Adrenal gland (tissue), 12 donors: ENCODE data around the gene SLC8B1. TPM values are rescaled to one million over a fixed set of nuclear protein-coding genes. Genes with fewer than 3 reads are reported as not detected.
"Not testable (repeated sequence)": the region's sequence is repeated elsewhere in the genome, so short reads cannot be mapped to it uniquely, and the experiment has no call there.

Source experiments
- DNase-seq, 7 donors: peaks; one replicate each; pipeline ENCODE4 v3.0.0-alpha.2; 2019 to 2020
- H3K27ac ChIP-seq, 5 donors: fragments of 200-600 bp; sonication (generic) in 4 of 5; 1 replicate in 3 of 5; 2 replicates in 2 of 5; pipeline versions ENCODE4 v1.5.1 to v1.8.0; 2016 to 2020; ENCODE audit warnings: mild to moderate bottlenecking in 1 of 5
- H3K27me3 ChIP-seq: fragments of 200-600 bp; 2 replicates; pipeline ENCODE4 v1.8.0; 2021
- H3K36me3 ChIP-seq, 2 donors: fragments of 200-600 bp; replicated peaks in 1 of 2; 1 replicate in 1 of 2; 2 replicates in 1 of 2; pipeline versions ENCODE4 v1.5.1 to v1.8.0; 2018 to 2022
- H3K4me1 ChIP-seq, 2 donors: fragments of 200-600 bp; replicated peaks in 1 of 2; 1 replicate in 1 of 2; 2 replicates in 1 of 2; pipeline versions ENCODE4 v1.5.1 to v1.8.0; 2018 to 2021
- H3K4me3 ChIP-seq, 4 donors: fragments of 200-600 bp; sonication (generic) in 3 of 4; one replicate each; pipeline ENCODE4 v1.5.1; 2016 to 2018
- H3K9me3 ChIP-seq, 3 donors: fragments of 200-600 bp; sonication (generic) in 1 of 3; replicated peaks in 1 of 3; 1 replicate in 2 of 3; 2 replicates in 1 of 3; pipeline versions ENCODE4 v1.5.1 to v1.8.0; 2016 to 2021
- CTCF ChIP-seq, 6 experiments: fragments of 450-650 bp in 4 of 6; fragments of 200-600 bp in 2 of 6; sonication (generic) in 1 of 6; IDR thresholded peaks; 1 replicate in 5 of 6; 2 replicates in 1 of 6; pipeline versions ENCODE4 v1.5.1 to v1.8.0; 2016 to 2021; ENCODE audit warnings: antibody characterized with exemption in 6 of 6, mild to moderate bottlenecking in 2 of 6, moderate library complexity in 1 of 6
- POLR2A ChIP-seq, 2 donors: fragments of 450-650 bp; IDR thresholded peaks; one replicate each; pipeline ENCODE4 v1.6.1; 2017; ENCODE audit warnings: antibody characterized with exemption in 2 of 2, mild to moderate bottlenecking in 2 of 2, moderate library complexity in 1 of 2
- WGBS, 4 donors: extraction: QIAGEN DNeasy Blood & Tissue Kit in 2 of 4; methylation state at CpG; one replicate each; pipeline versions ENCODE4 v1.1.5 to v1.1.7; 2013 to 2017; 5-methylcytosine and 5-hydroxymethylcytosine counted together
- intact Hi-C, 2 donors: fragments of 100-400 bp; cut with DNase I; formaldehyde crosslinking; loops; one replicate each; pipeline versions ENCODE4 v1.14.1 to v1.15.0; 2022 to 2023
- polyA plus RNA-seq, 3 donors: library from polyadenylated mRNA; stranded (reverse); fragments of 200-250 nt in 2 of 3; fragments of 350-450 nt in 1 of 3; fragmentation: Illumina TruSeq in 1 of 3; extraction: RNeasy Lipid Tissue Mini Kit (QIAGEN cat#74804) in 1 of 3; gene quantifications; one replicate each; pipeline ENCODE4 v1.2.3, GENCODE V29; 2013 to 2014
- total RNA-seq, 9 donors: library from RNA; depleted of rRNA in 4 of 9; stranded (reverse); fragments of >200 nt in 4 of 9; fragments of 120-200 nt in 1 of 9; fragmentation: NEBNext Ultra II Directional in 1 of 9; extraction: Animal tissue kit (Norgen Biotek cat#: 25700) in 1 of 9; gene quantifications; one replicate each; pipeline versions ENCODE4 v1.1.0 to v1.2.4, GENCODE V29; 2013 to 2023
- donor health status: healthy with polysubstance abuse.
- donor health status: Bipolar disorder and iron deficiency.
- donor health status: DM: yes; HTN: yes; CAD: no.
- donor health status: DM: no; HTN: no; CAD: no.
- donor health status: DM: no; HTN: no; CAD: no.
- donor health status: DM: yes; HTN: yes; CAD: no.

Gene SLC8B1
- total and polyA plus RNA-seq, 12 donors, result 67.6 to 288 (median 188) TPM

- H3K4me3 ChIP-seq, result peak within 1 kb of the TSS; percentile 12 to 97 (median 88)
- peak within 1 kb of the TSS; percentile 47 to 98 (median 95) for H3K27ac ChIP-seq
- intact Hi-C loops, result no loop called here
- peaks cover 51 to 65% of the 10 kb centered on the region in 2 donors for H3K4me1 ChIP-seq
- 0 to 1% (median 0%) methylated on average over 9 to 67 of the region's 67 CpGs for WGBS, 4 donors
- H3K36me3 ChIP-seq, result peaks cover 0 to 5% of the 10 kb centered on the region in 2 donors
- peak; percentile 97 to 98 (median 98) for DNase-seq
- H3K9me3 ChIP-seq, result no peaks in the 10 kb centered on the region
- TF ChIP-seq POLR2A (IDR thresholded peaks at IDR 0.05), result peak; percentile 69 to 93
- TF ChIP-seq CTCF (IDR thresholded peaks at IDR 0.05), result peak in 1 of 6 experiments; percentile 18
- H3K27me3 ChIP-seq, result no peaks in the 10 kb centered on the region
These were observed 23.6 kb upstream of the SLC8B1 start, which contains the start of gene PLBD2 for GRCh38 chr12:113358381-113359132. Gene PLBD2 (plus strand): TSS chr12:113358587. CDS start chr12:113358601, 14 bp downstream.

GRCh38 chr12:113354192-113354591, 19.3 kb upstream of the SLC8B1 start:
- H3K36me3 ChIP-seq, H3K27me3 ChIP-seq, H3K4me3 ChIP-seq, intact Hi-C loops, DNase-seq, H3K9me3 ChIP-seq: not testable (repeated sequence)
- WGBS, 4 donors, result 61 to 68% (median 67%) methylated on average over 7 of the region's 7 CpGs
- peaks cover 25 to 32% of the 10 kb centered on the region in 2 donors for H3K4me1 ChIP-seq
- H3K27ac ChIP-seq, result peak overlapping the region in 1 of 5 donors; percentile 93

- Histone ChIP-seq H3K4me3 (no peak overlapping the region), H3K4me1 (peaks cover 19 to 24% of the 10 kb centered on the region in 2 donors), H3K9me3 (no peaks in the 10 kb centered on the region), H3K27me3 (no peaks in the 10 kb centered on the region), H3K36me3 (no peaks in the 10 kb centered on the region), H3K27ac (no peak overlapping the region)
- intact Hi-C loops, result no loop called here
- TF ChIP-seq CTCF (IDR thresholded peaks at IDR 0.05), result no peak
- no peak for TF ChIP-seq POLR2A (IDR thresholded peaks at IDR 0.05)
- DNase-seq, result no peak
These were observed 16.2 kb upstream of the SLC8B1 start for GRCh38 chr12:113351089-113351488.

GRCh38 chr12:113348849-113349536, 14.1 kb upstream of the SLC8B1 start:
- WGBS, 4 donors, result 30 to 53% (median 35%) methylated on average over 18 to 19 of the region's 19 CpGs
- Histone ChIP-seq H3K27ac (peak overlapping the region in 4 of 5 donors; percentile 26 to 62 (median 48)), H3K27me3 (no peaks in the 10 kb centered on the region), H3K4me3 (no peak overlapping the region), H3K4me1 (peaks cover 10% of the 10 kb centered on the region in 2 donors), H3K36me3 (no peaks in the 10 kb centered on the region), H3K9me3 (no peaks in the 10 kb centered on the region)
- no peak for TF ChIP-seq POLR2A (IDR thresholded peaks at IDR 0.05)
- no peak for TF ChIP-seq CTCF (IDR thresholded peaks at IDR 0.05)
- intact Hi-C loops, result no loop called here
- peak in 6 of 7 donors; percentile 50 to 77 (median 60) for DNase-seq
